OCI-LY1 (cell line): Measurements from ENCODE around the gene MINDY3.
A peak's percentile ranks its signal among the peaks of the same experiment; 100 is the strongest.

Source experiments
- EZH2 ChIP-seq: fragments of 200-600 bp; sonication (generic), shearing (Covaris generic); IDR thresholded peaks from 2 replicates; pipeline ENCODE4 v1.8.0; 2017; ENCODE audit warnings: borderline replicate concordance, mixed run types, mild to moderate bottlenecking, antibody characterized with exemption, low read length, moderate library complexity, mixed read lengths
- TF ChIP-seq, protein P1 (sequence below): fragments of 200-600 bp; sonication (generic), shearing (Covaris generic); IDR thresholded peaks from 2 replicates; pipeline ENCODE4 v1.5.1; 2017; ENCODE audit warnings: mild to moderate bottlenecking, antibody characterized with exemption, low read length, moderate library complexity, mixed read lengths

DNA sequence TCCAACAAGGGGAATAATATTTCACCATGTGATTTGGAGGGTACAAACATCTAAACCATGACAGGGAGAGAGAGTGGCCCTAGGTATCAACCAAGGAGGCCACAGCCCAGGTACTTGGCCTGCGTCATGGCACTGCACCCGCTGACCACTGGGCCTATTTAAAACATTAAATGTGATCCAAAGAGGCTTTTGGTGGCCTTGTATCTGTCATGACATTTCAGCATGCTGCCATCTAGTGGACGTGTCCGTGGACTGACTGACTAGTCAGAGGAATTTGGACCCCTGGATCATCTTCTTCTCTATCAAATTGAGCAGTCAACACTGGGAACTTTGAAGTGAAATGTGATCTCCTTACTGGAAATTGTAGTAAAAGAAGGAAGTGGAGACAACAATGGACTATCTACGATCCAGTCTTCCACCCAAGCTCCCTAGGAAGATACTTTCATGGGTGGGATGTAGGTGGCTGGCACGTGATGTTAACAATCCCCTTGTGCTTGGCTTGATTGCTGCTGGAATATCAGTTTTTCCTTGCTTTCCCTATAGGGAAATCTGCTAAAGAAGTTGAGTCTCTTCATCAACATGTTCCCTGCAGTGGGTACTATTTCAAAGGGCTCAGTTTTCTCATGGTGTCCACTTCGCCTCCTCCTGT is 116.0 kb downstream of the MINDY3 start:
- TF ChIP-seq, protein P1, sequence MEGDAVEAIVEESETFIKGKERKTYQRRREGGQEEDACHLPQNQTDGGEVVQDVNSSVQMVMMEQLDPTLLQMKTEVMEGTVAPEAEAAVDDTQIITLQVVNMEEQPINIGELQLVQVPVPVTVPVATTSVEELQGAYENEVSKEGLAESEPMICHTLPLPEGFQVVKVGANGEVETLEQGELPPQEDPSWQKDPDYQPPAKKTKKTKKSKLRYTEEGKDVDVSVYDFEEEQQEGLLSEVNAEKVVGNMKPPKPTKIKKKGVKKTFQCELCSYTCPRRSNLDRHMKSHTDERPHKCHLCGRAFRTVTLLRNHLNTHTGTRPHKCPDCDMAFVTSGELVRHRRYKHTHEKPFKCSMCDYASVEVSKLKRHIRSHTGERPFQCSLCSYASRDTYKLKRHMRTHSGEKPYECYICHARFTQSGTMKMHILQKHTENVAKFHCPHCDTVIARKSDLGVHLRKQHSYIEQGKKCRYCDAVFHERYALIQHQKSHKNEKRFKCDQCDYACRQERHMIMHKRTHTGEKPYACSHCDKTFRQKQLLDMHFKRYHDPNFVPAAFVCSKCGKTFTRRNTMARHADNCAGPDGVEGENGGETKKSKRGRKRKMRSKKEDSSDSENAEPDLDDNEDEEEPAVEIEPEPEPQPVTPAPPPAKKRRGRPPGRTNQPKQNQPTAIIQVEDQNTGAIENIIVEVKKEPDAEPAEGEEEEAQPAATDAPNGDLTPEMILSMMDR = peak; percentile 75
- TF ChIP-seq EZH2 = no peak
